GM12878 (cell line): ENCODE measurements around the gene TIGAR. TPM values are rescaled to one million over a fixed set of nuclear protein-coding genes. Genes with fewer than 3 reads are reported as not detected.
A peak's percentile ranks its signal among the peaks of the same experiment; 100 is the strongest.

Experiments used
- CREM ChIP-seq: IDR thresholded peaks from 2 replicates; pipeline ENCODE4 v1.6.1; 2014; ENCODE audit warnings: antibody characterized with exemption, low read depth
- CUX1 ChIP-seq: IDR thresholded peaks from 2 replicates; pipeline ENCODE4 v1.6.1; 2012; ENCODE audit warnings: improper control_type of control experiment, low read depth, low read length; ENCODE audit not compliant: insufficient replicate concordance
- EZH2 ChIP-seq: IDR thresholded peaks from 2 replicates; pipeline ENCODE4 v1.6.1; 2012; ENCODE audit warnings: low read depth, mild to moderate bottlenecking, control low read depth, inconsistent platforms, low read length, borderline replicate concordance; ENCODE audit not compliant: control insufficient read depth
- IKZF1 ChIP-seq: fragments of 450-650 bp; conservative IDR thresholded peaks from 2 replicates; pipeline ENCODE4 v1.6.1; 2017; ENCODE audit warnings: antibody characterized with exemption, mild to moderate bottlenecking
- IRF3 ChIP-seq: fragments of 450-650 bp; IDR thresholded peaks from 2 replicates; pipeline ENCODE4 v1.6.1; 2014; ENCODE audit warnings: mild to moderate bottlenecking
- KDM1A ChIP-seq: fragments of 200-600 bp; sonication (generic); IDR thresholded peaks from 2 replicates; pipeline ENCODE4 v1.6.1; 2016; ENCODE audit warnings: borderline replicate concordance
- MYB ChIP-seq: fragments of 150-350 bp; IDR thresholded peaks from 2 replicates; pipeline ENCODE4 v1.6.1; 2014; ENCODE audit warnings: mild to moderate bottlenecking, low read depth, low read length, borderline replicate concordance
- NFIC ChIP-seq: IDR thresholded peaks from 2 replicates; pipeline ENCODE4 v1.6.1; 2012; ENCODE audit warnings: low read depth, mild to moderate bottlenecking, inconsistent platforms, low read length, moderate library complexity
- SPI1 ChIP-seq: IDR thresholded peaks from 2 replicates; pipeline ENCODE4 v1.6.1; 2011; ENCODE audit warnings: low read depth, mild to moderate bottlenecking, low read length, moderate library complexity, borderline replicate concordance; ENCODE audit not compliant: insufficient read depth
- TAF1 ChIP-seq: IDR thresholded peaks from 2 replicates; pipeline ENCODE4 v1.6.1; 2011; ENCODE audit warnings: mild to moderate bottlenecking, low read depth, low read length, borderline replicate concordance
- TCF12 ChIP-seq: IDR thresholded peaks from 2 replicates; pipeline ENCODE4 v1.6.1; 2011; ENCODE audit warnings: low read depth, mild to moderate bottlenecking, low read length
- TCF3 ChIP-seq: IDR thresholded peaks from 2 replicates; pipeline ENCODE4 v1.6.1; 2012; ENCODE audit warnings: low read depth, mild to moderate bottlenecking, low read length, borderline replicate concordance; ENCODE audit not compliant: insufficient read depth
- ZBTB4 ChIP-seq: fragments of 450-650 bp; formaldehyde crosslinking; IDR thresholded peaks from 2 replicates; pipeline ENCODE4 v1.4.0; 2022; ENCODE audit warnings: mild to moderate bottlenecking, moderate library complexity
- ZNF217 ChIP-seq: fragments of 450-650 bp; IDR thresholded peaks from 2 replicates; pipeline ENCODE4 v1.6.1; 2017; ENCODE audit warnings: antibody characterized with exemption, mild to moderate bottlenecking
- ZNF274 ChIP-seq: IDR thresholded peaks from one replicate; pipeline ENCODE4 v1.8.0; 2011; ENCODE audit not compliant: insufficient read length, insufficient read depth
- ZNF592 ChIP-seq: fragments of 450-650 bp; IDR thresholded peaks from 2 replicates; pipeline ENCODE4 v1.6.1; 2017; ENCODE audit warnings: mild to moderate bottlenecking, moderate library complexity
- polyA plus RNA-seq, 11 experiments: library from polyadenylated mRNA; depleted of rRNA in 4 of 11; unstranded in 6 of 11; stranded (reverse) in 5 of 11; fragments of >200 nt; fragmentation: Nextera tagmentation in 4 of 11; fragmentation: Illumina TruSeq in 1 of 11; extraction: Ambion mirVana in 4 of 11; extraction: Trizol in 1 of 11; gene quantifications; 1 replicate in 1 of 11; 2 replicates in 10 of 11; pipeline versions ENCODE4 v1.2.1 to v1.2.3, GENCODE V29; 2011 to 2016; ENCODE audit warnings: inconsistent platforms in 2 of 11, missing spikeins in 2 of 11, low read depth in 1 of 11
- total RNA-seq, 4 experiments: library from RNA; depleted of rRNA in 3 of 4; stranded (reverse); fragments of >200 nt in 3 of 4; fragmentation: Illumina TruSeq in 1 of 4; extraction: Trizol in 1 of 4; gene quantifications; 2 replicates each; pipeline versions ENCODE4 v1.2.1 to v1.2.3, GENCODE V29; 2013 to 2021

The TIGAR gene
- total and polyA plus RNA-seq, 10 of the 15 experiments (the other 5 are each of a cell fraction or from before 2014, with no cell fraction given), result 7.6 to 45.7 (median 16.5) TPM

- TF ChIP-seq ZNF592, result no peak
- TF ChIP-seq TAF1, result no peak
- TF ChIP-seq MYB, result no peak
- no peak for TF ChIP-seq ZNF217
- no peak for TF ChIP-seq EZH2
- no peak for TF ChIP-seq NFIC
- no peak for TF ChIP-seq ZBTB4 (CRISPR knock-in tag)
- no peak for TF ChIP-seq TCF3
- TF ChIP-seq KDM1A, result no peak
- TF ChIP-seq ZNF274, result no peak
- no peak for TF ChIP-seq IRF3
- no peak for TF ChIP-seq CUX1
- TF ChIP-seq CREM, result no peak
- peak; percentile 58 for TF ChIP-seq IKZF1
- no peak for TF ChIP-seq SPI1
- TF ChIP-seq TCF12, result 0 out of 2 replicates have a peak, but pooled peaks have one; percentile 14
These were observed 44.3 kb upstream of the TIGAR start (continued) for GRCh38 chr12:4276524-4277204.
